HepG2 (cell line): ENCODE data around the gene KDM8. TPM values are rescaled to one million over a fixed set of nuclear protein-coding genes. Genes with fewer than 3 reads are reported as not detected.
A peak's percentile ranks its signal among the peaks of the same experiment; 100 is the strongest.

Experiments
- CREB1 ChIP-seq, 2 experiments: fragments of 450-650 bp in 1 of 2; IDR thresholded peaks; 2 replicates each; pipeline ENCODE4 v1.6.1; 2016 to 2017; ENCODE audit warnings: control low read depth in 1 of 2, mild to moderate bottlenecking in 1 of 2, missing compliant biosample characterization in 1 of 2, missing genetic modification characterization in 1 of 2
- ESRRA ChIP-seq: sonication (generic); formaldehyde crosslinking; IDR thresholded peaks from 2 replicates; pipeline ENCODE4 v1.5.1; 2020; ENCODE audit warnings: mild to moderate bottlenecking, low read depth, missing genetic modification reagents
- ETV6 ChIP-seq: sonication (generic); formaldehyde crosslinking; conservative IDR thresholded peaks from 2 replicates; pipeline ENCODE4 v1.4.0; 2020; ENCODE audit warnings: missing genetic modification reagents
- GFI1 ChIP-seq: sonication (generic); formaldehyde crosslinking; IDR thresholded peaks from 2 replicates; pipeline ENCODE4 v1.5.0; 2020; ENCODE audit warnings: missing genetic modification reagents, mild to moderate bottlenecking, borderline replicate concordance
- PHF5A ChIP-seq: IDR thresholded peaks from one replicate; pipeline ENCODE4 v1.6.1; 2018; ENCODE audit warnings: low read depth, missing genetic modification reagents; ENCODE audit not compliant: unreplicated experiment
- RAD21 ChIP-seq: fragments of 450-650 bp; formaldehyde crosslinking; IDR thresholded peaks from 2 replicates; pipeline ENCODE4 v1.5.0; 2020; ENCODE audit warnings: mild to moderate bottlenecking
- STAG1 ChIP-seq: sonication (generic); formaldehyde crosslinking; IDR thresholded peaks from 2 replicates; pipeline ENCODE4 v1.4.0; 2020; ENCODE audit warnings: missing genetic modification reagents
- ZNF207 ChIP-seq: fragments of 450-650 bp; IDR thresholded peaks from 2 replicates; pipeline ENCODE4 v1.6.1; 2016; ENCODE audit warnings: antibody characterized with exemption, borderline replicate concordance
- ZNF501 ChIP-seq: sonication (generic); formaldehyde crosslinking; IDR thresholded peaks from 2 replicates; pipeline ENCODE4 v1.5.1; 2020; ENCODE audit warnings: mild to moderate bottlenecking, moderate library complexity, missing genetic modification reagents
- ZNF790 ChIP-seq: sonication (generic); formaldehyde crosslinking; IDR thresholded peaks from 2 replicates; pipeline ENCODE4 v1.8.0; 2022; ENCODE audit warnings: missing genetic modification reagents, mild to moderate bottlenecking, borderline replicate concordance
- polyA plus RNA-seq, 8 experiments: library from polyadenylated mRNA; depleted of rRNA in 3 of 8; stranded (reverse) in 7 of 8; unstranded in 1 of 8; fragments of >200 nt; fragmentation: Illumina TruSeq in 4 of 8; extraction: Trizol in 4 of 8; gene quantifications; 2 replicates each; pipeline versions ENCODE4 v1.2.1 to v1.2.3, GENCODE V29; 2011 to 2016; ENCODE audit warnings: low read depth in 4 of 8, missing spikeins in 1 of 8, mixed read lengths in 1 of 8; ENCODE audit not compliant: insufficient read depth in 1 of 8
- total RNA-seq, 5 experiments: library from RNA; depleted of rRNA; stranded (reverse); fragments of >200 nt; fragmentation: Illumina TruSeq; extraction: Trizol; gene quantifications; 2 replicates each; pipeline ENCODE4 v1.2.3, GENCODE V29; 2016; ENCODE audit warnings: low read depth in 1 of 5
- TF ChIP-seq, protein P1 (sequence below): sonication (generic); formaldehyde crosslinking; IDR thresholded peaks from 2 replicates; pipeline ENCODE4 v1.5.0; 2020; ENCODE audit warnings: missing genetic modification reagents
- TF ChIP-seq, protein P2 (sequence below): sonication (generic); formaldehyde crosslinking; IDR thresholded peaks from 2 replicates; pipeline ENCODE4 v1.5.1; 2020; ENCODE audit warnings: missing genetic modification reagents, mild to moderate bottlenecking, borderline replicate concordance
- TF ChIP-seq, protein P3 (sequence below): sonication (generic); formaldehyde crosslinking; IDR thresholded peaks from 2 replicates; pipeline ENCODE4 v1.5.1; 2020; ENCODE audit warnings: mild to moderate bottlenecking, moderate library complexity, missing genetic modification reagents
- TF ChIP-seq, protein P4 (sequence below): sonication (generic); formaldehyde crosslinking; IDR thresholded peaks from 2 replicates; pipeline ENCODE4 v1.8.1; 2023; ENCODE audit warnings: mild to moderate bottlenecking, missing genetic modification reagents
- TF ChIP-seq, protein P5 (sequence below): sonication (generic); formaldehyde crosslinking; IDR thresholded peaks from 2 replicates; pipeline ENCODE4 v1.4.0; 2020; ENCODE audit warnings: mild to moderate bottlenecking, missing genetic modification reagents, borderline replicate concordance

The KDM8 gene
- total and polyA plus RNA-seq, 2 of the 13 experiments (the other 11 are each of a cell fraction or from before 2014, with no cell fraction given) = 3.3 to 8.6 TPM

DNA sequence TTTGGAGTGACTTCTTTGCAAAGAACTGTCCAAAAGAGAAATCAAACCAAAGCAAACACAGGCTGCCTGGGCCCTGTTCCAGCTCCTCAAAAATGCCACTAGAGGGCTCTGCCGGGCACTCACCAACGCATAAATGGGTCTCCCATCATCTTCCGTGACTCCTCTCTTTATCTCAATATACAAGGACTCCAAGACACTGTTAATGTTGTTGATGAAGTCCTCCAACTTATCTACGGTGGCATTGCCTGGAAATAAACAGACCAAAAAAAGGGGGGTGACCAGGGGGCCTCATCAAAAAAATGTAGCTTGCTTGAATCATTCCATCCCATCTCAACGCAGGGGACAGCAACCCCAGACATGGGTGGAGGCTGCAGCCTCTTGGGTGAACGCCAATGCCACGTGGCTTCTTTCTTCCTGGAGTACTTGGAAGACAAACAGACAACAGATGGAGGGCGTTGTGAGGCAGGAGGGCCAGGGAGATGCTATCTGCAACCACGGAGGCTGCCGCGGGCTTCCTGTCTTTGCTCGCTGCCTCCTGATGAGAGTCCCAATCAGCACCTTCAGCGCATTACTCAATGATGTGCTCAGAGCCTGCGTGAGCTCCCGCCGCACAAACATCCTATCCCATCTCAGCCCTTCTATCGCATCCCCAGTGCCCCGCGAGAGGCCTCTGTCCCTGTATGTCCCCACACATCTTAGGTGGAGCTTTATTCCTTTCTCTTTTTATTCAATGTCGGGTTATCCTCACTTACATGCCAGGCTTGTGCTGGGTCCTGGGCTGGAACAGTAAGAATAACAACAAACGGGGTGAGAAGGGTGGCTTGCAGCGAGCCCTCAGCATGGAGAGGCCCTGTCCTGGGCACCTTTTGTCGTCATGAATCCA, 32.0 kb downstream of the KDM8 start (continued):
- TF ChIP-seq ETV6 (CRISPR knock-in tag) = no peak
- no peak for TF ChIP-seq ESRRA (CRISPR knock-in tag)
- no peak for TF ChIP-seq ZNF790 (CRISPR knock-in tag)
- no peak for TF ChIP-seq CREB1 (IDR thresholded peaks at IDR 0.05)
- no peak for TF ChIP-seq CREB1 (CRISPR knock-in tag; IDR thresholded peaks at IDR 0.05)
- TF ChIP-seq ZNF501 (CRISPR knock-in tag) = 0 out of 2 replicates have a peak, but pooled peaks have one; percentile 30
- peak; percentile 94 for TF ChIP-seq STAG1 (CRISPR knock-in tag)
- peak; percentile 80 for TF ChIP-seq GFI1
- TF ChIP-seq, protein P1, sequence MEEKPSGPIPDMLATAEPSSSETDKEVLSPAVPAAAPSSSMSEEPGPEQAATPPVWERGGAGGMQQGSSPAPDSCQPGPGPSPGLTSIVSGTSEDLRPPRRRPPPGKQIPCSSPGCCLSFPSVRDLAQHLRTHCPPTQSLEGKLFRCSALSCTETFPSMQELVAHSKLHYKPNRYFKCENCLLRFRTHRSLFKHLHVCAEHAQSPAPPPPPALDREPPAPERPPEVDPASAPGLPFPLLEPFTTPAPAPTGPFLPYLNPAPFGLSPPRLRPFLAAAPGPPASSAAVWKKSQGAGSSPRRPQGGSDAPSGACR (CRISPR knock-in tag) = no peak
- TF ChIP-seq, protein P2, sequence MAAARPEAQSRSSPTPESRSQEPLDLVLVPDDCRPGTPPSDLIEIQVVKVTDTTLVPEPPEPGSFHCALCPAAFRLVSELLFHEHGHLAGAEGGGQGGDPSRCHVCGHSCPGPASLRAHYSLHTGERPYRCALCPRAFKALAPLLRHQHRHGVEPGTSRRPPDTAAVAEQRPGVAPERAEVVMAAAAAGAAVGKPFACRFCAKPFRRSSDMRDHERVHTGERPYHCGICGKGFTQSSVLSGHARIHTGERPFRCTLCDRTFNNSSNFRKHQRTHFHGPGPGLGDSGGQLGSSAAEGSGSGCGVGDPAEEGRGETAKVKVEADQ (CRISPR knock-in tag) = no peak
- TF ChIP-seq, protein P3, sequence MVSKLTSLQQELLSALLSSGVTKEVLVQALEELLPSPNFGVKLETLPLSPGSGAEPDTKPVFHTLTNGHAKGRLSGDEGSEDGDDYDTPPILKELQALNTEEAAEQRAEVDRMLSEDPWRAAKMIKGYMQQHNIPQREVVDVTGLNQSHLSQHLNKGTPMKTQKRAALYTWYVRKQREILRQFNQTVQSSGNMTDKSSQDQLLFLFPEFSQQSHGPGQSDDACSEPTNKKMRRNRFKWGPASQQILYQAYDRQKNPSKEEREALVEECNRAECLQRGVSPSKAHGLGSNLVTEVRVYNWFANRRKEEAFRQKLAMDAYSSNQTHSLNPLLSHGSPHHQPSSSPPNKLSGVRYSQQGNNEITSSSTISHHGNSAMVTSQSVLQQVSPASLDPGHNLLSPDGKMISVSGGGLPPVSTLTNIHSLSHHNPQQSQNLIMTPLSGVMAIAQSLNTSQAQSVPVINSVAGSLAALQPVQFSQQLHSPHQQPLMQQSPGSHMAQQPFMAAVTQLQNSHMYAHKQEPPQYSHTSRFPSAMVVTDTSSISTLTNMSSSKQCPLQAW (CRISPR knock-in tag) = 0 out of 2 replicates have a peak, but pooled peaks have one; percentile 19
- TF ChIP-seq, protein P4, sequence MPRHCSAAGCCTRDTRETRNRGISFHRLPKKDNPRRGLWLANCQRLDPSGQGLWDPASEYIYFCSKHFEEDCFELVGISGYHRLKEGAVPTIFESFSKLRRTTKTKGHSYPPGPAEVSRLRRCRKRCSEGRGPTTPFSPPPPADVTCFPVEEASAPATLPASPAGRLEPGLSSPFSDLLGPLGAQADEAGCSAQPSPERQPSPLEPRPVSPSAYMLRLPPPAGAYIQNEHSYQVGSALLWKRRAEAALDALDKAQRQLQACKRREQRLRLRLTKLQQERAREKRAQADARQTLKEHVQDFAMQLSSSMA (CRISPR knock-in tag) = no peak
- TF ChIP-seq, protein P5, sequence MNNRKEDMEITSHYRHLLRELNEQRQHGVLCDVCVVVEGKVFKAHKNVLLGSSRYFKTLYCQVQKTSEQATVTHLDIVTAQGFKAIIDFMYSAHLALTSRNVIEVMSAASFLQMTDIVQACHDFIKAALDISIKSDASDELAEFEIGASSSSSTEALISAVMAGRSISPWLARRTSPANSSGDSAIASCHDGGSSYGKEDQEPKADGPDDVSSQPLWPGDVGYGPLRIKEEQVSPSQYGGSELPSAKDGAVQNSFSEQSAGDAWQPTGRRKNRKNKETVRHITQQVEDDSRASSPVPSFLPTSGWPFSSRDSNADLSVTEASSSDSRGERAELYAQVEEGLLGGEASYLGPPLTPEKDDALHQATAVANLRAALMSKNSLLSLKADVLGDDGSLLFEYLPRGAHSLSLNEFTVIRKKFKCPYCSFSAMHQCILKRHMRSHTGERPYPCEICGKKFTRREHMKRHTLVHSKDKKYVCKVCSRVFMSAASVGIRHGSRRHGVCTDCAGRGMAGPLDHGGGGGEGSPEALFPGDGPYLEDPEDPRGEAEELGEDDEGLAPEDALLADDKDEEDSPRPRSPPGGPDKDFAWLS = no peak
- TF ChIP-seq ZNF207 = no peak
- TF ChIP-seq PHF5A (CRISPR knock-in tag) = no peak
- TF ChIP-seq RAD21 (CRISPR knock-in tag) = peak; percentile 88
